GM21737 (cell line): Measurements from ENCODE around the gene PRICKLE2.

ENCODE experiments used
- ATAC-seq: cut with Tn5 transposase; IDR thresholded peaks from one replicate; pipeline ENCODE4 v1.9.1; 2021; ENCODE audit warnings: mild to moderate bottlenecking, moderate library complexity; ENCODE audit not compliant: unreplicated experiment

PRICKLE2 gene

DNA sequence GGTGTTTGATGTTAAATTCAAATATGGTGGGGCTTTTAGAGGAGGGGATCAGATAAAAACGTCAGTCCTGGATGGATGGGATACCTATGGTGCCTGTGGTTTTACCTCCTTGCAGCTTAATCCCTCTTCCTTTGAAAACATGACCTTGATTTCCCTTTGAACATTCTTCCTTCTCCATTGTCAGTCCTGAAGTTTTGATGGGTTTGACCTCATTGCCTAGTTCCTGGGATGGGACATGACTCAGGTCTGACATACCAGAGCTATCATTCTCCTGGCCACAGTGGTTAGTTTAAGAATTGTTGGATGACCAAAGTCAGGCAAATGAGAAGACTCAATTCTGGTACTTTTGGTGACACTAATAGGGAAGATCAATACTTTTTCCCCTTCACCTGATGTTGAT, 87.2 kb downstream of the PRICKLE2 start:
- ATAC-seq: no peak

DNA sequence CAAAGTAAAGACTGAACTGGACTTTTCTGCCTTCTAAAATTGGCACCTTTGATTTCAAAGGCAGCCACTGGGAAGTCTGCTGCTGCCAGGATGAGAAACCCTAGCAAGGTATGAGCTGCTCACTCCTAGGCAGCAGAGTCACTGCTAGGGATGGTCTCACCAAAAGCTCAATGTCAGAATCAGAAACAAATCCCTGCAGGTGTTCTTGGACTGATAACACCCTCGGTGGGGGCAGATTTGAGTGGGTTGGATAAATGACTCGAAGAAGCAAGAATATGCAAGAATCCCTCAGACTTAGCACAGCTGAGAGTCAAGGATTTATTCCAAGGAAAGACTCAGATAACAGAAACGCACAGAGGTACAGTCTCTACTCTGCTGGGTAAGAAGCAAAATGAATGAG, 90.4 kb downstream of the PRICKLE2 start:
- no peak for ATAC-seq

DNA sequence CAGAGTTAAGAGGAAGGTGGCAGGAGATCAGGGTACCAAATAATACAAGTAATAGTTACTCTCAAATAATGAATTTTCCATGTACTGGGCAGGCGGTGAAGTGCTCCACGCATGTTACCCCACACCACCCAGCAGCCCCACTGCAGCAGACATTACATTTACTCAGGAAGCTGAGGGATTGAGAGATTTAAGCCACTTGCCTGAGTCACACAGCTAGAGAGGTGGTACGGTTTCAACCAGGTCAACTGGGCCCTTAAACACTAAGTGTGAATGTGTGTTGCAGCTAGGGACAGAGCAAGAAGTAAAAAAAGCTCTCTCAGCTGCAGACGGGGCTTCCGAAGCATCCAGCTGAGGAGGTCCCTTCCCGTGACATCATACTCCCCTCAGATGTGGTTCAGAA, 91.3 kb downstream of the PRICKLE2 start:
- no peak for ATAC-seq

DNA sequence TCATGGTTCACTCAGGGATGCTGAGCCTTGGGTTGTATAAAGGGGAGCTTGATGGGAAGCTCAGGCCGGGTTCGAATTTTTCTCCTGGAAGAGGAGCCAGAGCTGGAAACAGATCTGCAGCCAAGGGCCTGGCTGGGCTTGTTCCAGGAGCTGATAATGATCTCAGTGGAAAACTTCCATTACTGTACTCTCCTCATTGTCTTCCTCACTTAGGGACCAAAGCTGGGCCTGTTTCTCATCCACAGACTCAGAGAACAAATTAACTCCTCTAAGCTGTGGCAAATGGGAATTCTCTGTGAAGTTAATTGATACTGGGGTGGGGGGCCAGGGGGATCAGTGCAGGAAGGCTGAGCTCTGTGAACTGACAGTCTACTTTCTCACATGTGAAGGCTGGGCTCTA, 92.0 kb downstream of the PRICKLE2 start:
- ATAC-seq: no peak

DNA sequence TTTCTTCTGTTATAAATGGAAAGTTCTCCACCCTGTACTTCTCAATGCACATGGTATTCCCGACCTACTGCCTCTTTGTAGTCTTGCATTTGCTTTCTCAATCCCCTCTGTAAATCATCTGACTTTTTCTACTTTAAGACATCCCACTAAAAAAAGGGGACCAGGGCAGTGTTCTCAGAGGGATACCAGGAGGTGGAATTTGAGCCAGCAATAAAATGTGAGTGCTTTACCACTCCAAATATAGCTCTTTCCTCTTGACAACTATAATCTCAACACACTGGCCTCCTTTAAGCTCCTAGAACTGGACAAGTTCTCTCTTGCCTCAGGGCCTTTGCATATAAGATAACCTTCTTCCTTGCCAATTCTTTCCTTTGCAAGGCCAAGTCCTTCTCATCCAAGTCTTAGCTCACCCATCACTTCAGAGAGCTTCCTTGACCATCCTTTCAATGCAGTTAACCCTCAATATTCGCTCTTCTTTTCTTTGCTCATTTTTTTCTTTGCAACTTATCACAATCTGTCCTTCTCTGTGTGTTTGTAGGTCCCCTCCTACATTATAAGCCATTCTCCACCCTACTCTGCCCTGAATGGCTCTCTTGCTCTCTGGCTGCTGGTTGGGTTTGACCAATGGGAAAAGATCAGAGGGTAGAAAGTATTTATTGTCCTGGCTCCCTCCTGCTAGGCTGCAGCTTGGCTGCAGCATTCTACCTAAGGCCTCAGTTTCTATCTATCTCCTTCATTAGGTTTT, 93.4 kb downstream of the PRICKLE2 start:
- no peak for ATAC-seq

DNA sequence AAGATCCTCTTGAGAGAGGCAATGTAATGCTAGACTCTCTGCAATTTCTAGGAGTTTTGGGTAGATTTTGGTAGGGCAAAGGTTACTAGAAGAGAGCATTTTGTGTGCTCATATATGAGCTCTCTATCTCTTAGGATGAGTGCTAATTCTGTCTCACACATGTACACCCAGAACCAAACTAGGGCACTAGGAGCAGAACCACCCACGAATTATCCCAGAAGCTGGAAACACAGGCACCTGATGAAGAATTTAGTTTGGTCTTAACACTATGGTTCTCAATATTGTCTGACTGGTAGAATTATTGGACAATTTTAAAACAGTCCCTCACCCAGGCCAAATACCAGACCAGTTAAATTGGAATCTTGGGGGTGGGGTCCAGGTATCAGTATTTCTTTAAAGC, 94.8 kb downstream of the PRICKLE2 start:
- ATAC-seq: no peak

DNA sequence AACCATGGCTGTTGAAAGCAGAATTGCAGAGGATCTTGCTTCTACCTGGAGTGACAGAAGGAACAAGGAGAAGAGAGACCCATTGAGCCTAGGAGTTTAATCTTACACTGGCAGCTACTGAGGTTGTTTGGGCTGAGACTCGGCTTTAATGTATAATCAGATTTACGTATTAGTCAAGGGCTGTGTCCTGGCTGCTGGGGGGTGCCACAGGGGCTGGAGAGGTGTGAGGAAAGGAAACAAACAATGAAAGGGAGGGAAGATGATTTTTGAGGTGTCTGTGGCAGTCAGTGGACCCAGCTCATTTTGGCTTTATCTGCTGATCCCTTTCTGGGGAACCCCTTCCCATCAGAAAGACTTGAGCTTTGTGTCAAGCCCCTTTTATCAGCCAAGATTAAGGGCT, 95.7 kb downstream of the PRICKLE2 start:
- ATAC-seq: no peak

DNA sequence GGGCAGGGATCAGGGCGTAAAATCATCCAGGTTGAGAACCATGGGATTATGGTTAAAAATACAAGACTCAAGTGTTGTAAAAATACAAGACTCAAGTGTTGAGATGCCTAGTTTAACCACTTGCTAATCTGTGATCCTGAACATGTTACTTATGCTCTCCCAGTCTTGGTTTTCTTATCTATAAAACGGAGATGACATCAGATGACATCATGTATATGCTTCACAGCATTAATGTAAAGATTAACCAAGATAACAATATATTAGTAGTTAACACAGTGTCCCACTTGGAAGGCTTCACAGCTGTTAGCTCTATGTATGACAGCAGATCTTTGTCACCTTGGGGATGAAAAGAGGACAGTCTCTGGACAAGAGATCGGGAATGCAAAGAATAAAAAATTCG, 96.2 kb downstream of the PRICKLE2 start:
- no peak for ATAC-seq

DNA sequence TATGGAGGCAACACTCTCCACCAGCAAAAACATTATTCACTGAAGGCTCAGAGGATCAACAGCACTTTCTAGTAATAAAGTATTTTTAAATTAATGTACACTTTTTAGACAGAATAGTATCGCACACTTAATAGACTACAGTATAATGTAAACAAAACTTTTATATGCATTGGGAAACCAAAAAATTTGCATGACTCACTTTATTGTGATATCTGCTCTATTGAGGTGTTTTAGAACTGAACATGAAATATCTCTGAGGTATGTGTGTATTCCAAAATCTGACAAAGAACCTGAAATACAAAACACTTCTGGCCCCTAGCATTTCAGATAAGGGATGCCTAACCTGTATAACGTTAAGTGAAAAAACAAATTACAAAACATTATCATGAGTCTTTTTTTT, 99.7 kb downstream of the PRICKLE2 start:
- no peak for ATAC-seq

DNA sequence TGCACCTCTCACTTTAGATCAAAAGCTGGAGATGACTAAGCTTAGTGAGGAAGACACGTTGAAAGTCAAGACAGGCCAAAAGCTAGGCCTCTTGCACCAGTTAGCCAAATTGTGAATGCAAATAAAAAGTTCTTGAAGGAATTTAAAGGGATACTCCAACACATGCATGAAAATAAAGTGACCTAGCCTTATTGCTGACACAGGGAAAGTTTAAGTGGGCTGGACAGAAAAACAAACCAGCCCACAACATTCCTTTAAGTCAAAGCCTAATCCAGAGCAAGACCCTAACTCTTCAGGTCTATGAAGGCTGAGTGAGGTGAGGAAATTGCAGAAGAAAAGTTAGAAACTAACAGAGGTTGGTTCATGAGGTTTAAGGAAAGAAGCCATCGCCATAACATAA, 101.3 kb downstream of the PRICKLE2 start:
- ATAC-seq: no peak

DNA sequence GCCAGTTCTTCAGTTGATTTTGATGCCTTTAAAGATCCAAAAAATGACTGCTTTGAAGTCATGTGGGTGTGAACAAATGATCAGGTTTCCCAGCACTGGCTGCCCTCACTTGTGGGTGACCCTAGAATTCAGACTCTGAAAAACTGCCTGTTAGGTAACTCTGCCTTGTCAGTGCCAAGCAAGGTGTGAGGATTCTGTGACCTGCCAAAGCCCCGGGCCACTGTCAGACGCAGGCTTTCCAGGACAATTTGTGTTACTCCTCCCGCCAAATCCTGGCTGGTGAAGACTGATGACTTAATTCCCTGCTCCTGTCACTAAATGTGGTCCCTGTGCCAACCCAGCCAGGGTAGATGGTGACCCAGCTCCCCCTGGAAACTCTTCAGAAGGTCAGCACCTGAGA, 102.8 kb downstream of the PRICKLE2 start:
- no peak for ATAC-seq

DNA sequence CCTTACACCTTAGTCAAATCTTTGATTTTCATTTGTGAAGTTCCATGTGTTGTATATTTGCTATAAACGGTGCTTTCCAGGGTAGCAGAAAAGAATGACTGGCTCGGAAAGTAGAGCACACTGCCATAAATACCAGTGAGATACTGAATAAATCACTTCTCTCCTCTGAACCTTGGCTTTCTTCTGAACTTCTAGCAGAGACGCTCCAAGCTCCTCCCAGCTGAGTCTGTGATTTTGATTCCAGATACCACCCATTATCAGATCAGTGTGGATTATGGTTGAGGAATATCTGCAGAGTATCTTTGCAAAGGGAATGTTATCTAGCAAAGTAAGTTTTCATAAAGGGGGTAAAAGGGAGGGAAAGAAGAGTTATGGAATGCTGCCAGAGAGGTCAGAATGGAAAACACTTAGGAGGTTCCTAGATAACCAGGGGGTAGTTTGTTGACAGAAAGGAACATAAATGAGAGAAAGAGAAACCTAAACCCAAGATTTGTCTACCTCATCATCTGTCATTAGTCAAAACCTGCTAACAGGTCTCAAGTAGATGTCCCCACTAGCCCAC, 103.4 kb downstream of the PRICKLE2 start:
- no peak for ATAC-seq

DNA sequence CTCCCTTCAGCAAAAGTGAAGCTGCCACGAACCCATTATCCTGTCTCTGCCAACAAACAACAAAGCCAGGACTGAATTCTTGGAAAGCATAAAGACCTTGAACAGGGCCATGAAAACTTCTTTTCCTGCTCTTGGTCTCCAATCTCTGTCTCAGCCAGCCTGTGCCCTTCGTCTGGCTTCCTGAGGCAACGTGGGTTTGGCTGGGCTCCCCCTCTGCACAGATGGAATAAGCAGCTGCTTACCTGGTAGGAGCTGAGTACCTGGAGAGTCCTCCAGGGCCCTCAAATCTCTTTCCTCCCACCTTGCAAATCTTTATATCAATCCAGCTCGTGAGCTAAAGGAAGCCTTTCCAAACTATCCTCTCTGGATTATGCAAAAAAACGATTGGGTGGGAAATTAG, 104.4 kb downstream of the PRICKLE2 start:
- ATAC-seq: no peak

DNA sequence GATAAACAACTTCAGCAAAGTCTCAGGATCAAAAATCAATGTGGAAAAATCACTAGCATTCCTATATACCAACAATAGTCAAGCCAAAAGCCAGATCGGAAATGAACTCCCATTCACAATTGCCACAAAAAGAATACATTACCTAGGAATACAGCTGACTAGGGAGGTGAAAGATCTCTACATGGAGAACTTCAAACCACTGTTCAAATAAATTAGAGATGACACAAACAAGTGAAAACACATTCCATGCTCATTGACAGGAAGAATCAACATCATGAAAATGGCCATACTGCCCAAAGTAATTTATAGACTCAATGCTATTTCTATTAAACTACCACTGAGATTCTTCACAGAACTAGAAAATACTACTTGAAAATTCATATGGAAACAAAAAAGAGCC, 107.8 kb downstream of the PRICKLE2 start:
- no peak for ATAC-seq

DNA sequence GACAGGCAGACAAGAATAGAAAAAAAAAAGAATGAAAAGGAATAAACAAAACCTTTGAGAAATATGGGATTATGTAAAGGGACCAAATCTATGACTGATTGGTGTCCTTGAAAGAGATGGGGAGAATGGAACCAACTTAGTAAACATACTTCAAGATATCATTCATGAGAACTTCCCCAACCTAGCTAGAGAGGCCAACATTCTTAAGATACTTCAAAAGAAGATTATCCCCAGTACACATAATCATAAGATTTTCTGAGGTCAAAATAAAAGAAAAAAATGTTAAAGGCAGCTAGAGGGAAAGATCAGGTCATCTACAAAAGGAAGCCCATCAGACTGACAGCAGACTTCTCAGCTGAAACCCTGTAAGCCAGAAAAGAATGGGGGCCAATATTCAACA, 110.6 kb downstream of the PRICKLE2 start:
- no peak for ATAC-seq

DNA sequence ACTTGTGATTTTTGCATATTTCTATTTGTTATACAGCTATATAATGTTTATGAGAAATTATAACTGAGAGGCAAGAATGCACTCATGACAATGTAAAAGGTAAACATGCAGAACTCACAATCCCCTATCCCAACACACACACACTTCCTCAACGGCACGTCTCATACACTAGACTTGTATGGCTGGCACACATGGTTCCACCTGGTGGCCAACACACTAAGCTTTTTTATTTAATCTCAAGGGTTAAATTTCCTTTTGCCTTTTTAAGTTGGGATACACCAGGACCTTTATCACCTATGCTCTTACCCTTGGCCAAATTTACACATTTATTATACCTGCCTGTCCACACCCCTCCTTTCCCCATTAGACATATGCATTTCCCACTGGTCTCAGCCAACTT, 113.4 kb downstream of the PRICKLE2 start:
- no peak for ATAC-seq

DNA sequence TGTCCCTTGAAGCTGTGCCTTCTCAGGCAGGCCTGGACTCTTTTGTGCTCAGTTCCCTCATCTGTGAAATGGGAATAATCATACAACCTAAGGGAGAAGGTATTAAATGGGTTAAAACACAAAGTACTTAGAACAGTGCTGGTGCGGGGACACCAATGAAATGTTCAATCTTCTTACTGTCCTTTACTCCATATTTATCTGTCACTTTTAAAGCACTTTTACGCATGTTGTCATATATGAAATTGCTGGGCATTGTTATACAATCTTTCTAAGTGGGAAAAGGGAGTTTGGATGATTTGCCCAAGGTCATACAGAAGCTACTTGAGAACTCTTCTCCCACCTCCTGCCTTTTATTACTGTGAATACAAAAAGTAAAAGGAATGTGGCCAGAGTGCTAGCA, 114.2 kb downstream of the PRICKLE2 start:
- ATAC-seq: no peak

DNA sequence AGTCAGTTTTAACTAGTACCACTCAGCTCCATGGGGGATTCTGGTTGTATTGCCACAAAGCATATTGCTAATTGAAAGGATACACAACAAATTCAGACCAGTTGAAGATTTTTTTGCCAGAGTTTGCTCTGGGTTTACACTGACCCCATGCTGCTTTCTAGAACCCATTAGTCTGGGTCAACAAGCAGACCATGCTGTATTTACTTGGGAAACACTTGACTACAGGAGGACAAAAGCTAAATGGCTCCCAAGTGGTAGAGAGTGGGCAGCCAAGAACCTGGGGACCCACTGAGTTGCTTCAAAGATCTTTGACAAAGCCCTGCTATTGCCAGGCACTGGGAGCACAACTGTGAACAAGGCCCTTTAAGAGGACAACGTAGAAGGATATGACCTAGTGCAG, 115.2 kb downstream of the PRICKLE2 start:
- ATAC-seq: no peak

DNA sequence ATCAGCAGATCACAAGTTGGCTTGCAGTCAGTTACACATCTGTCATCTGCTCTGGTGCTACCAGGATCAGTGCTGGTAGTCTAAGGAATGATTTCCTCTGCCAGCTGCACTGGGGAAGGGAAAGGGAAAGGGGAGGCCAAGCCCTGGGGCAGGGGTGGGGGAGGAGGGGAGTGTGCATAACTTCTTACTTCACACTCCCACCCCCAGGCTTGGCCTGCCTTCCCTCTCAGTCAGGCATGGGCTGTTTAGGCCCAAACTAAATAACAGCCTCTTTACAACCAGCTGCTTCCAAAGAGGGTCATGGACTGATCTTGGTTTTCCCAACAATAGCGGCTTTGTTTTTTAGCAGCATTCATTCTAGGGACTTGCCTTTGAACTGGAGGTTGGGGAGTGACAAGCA, 115.8 kb downstream of the PRICKLE2 start:
- no peak for ATAC-seq

DNA sequence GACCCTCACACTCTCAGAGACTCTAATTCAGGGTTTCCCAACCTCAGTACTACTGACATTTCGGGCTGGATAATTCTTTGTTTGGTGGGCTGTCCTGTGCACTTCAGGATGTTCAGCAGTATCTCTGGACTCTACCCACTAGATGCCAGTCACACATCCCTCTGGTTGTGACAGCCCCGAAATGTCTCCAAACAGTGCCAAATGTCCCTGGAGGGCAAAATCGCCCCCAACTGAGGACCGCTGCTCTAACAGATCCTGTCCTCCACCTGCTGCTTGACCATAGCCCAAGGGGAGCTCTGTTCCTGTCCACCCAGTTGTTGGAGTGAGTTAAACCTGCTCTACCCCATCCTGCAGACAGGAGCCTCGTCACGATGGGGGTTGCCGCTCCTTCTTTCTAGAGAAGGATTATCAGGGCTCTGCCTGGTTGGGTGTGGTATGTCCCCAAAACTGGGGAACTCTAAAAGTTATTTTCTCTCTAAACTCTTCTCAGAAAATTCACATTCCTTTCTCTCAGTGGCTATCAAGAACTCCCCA, 116.4 kb downstream of the PRICKLE2 start:
- no peak for ATAC-seq

DNA sequence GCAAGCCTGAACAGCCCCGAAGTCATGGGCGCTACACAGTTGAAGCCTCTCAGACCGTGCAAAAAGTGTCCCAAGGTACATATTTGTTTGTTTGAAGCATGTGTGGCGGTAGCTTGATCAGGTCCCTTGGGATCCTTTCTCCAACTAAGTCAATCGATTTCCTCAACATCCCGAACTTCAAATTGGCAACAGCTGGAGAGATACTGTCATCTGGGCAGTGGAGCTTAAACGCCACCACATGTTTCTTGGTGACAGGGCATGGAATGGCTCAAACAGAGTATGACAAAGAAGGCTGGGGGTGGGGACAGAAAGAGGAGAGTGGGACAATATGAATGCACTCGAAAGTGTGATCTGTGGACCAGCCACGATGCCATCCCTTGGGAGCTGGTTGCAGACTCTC, 117.0 kb downstream of the PRICKLE2 start:
- no peak for ATAC-seq

DNA sequence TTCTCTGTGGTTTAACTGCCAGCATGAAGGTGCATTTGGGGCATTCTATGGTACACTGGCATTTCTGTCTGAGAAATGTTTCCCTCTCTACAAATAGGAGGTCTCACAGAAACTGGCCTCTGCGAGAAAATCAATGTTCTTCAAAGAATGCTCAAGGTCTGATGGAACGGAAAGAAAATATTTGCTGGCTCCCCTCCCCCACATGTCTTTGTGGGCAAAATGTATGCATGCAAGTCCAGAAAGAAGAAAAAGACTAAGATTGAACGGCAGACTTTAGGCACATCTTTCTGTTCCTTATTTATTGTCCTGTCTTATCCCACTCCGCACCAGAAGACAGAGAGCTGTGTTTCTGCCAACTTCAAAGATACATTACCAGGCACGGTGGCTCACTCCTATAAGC, 118.1 kb downstream of the PRICKLE2 start:
- no peak for ATAC-seq

DNA sequence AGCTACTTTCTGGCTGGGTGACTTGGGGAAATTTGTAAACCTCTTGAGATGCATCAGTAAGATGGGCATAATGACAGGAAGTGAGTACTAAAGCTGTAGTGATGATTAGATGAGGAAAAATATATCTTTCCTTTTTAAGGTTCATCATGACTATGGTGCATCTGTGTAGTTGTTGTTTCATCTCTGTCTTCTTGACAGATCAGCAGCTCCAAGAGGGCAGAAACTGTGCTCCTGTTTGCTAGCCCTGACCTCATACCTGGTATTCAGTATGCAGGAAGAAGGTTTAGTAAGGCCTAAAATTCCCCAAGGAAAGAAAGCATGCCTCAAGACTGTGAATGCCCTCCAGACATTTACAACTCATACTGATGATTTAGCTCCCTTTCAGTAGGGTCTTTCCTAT, 119.5 kb downstream of the PRICKLE2 start:
- no peak for ATAC-seq
